ENCODE results near the gene RNF6.

Gene RNF6

GRCh38 chr13:26221721-26222519 lies at the start of gene RNF6:
RNF6 (minus strand) TSS chr13:26222314; CDS start chr13:26219649, 2,665 bp downstream.
- Histone ChIP-seq H3K36me3 (ENCODE audit: control insufficient read depth in 1 of 2, insufficient read depth in 2 of 2, low read length in 2 of 2) (peaks cover 27 to 30% of the 10 kb centered on the region in 2 donors), H3K27me3 (ENCODE audit: low read depth, low read length) (no peaks in the 10 kb centered on the region), H3K9me3 (ENCODE audit: control insufficient read depth in 1 of 2, low read length in 2 of 2) (no peaks in the 10 kb centered on the region), H3K4me3 (ENCODE audit: low read depth in 1 of 2, low read length in 2 of 2) (peak within 1 kb of the TSS; percentile 87 to 92), H3K4me1 (ENCODE audit: control insufficient read depth in 1 of 2, insufficient read depth in 2 of 2, low read length in 2 of 2) (peaks cover 16 to 19% of the 10 kb centered on the region in 2 donors), H3K27ac (ENCODE audit: low read length) (peak within 1 kb of the TSS; percentile 96)

- no peak overlapping the region for H3K4me3 ChIP-seq (ENCODE audit: low read depth in 1 of 2, low read length in 2 of 2)
- H3K27ac ChIP-seq (ENCODE audit: low read length), result no peak overlapping the region
- H3K27me3 ChIP-seq (ENCODE audit: low read depth, low read length), result no peaks in the 10 kb centered on the region
- H3K9me3 ChIP-seq (ENCODE audit: control insufficient read depth in 1 of 2, low read length in 2 of 2), result no peaks in the 10 kb centered on the region
- peaks cover 0 to 19% of the 10 kb centered on the region in 2 donors for H3K4me1 ChIP-seq (ENCODE audit: control insufficient read depth in 1 of 2, insufficient read depth in 2 of 2, low read length in 2 of 2)
- no peaks in the 10 kb centered on the region for H3K36me3 ChIP-seq (ENCODE audit: control insufficient read depth in 1 of 2, insufficient read depth in 2 of 2, low read length in 2 of 2)
Observed at GRCh38 chr13:26270707-26271106, 48.6 kb upstream of the RNF6 start.

GRCh38 chr13:26266311-26266710 lies 44.2 kb upstream of the RNF6 start:
- peaks cover 0 to 26% of the 10 kb centered on the region in 2 donors for H3K4me1 ChIP-seq (ENCODE audit: control insufficient read depth in 1 of 2, insufficient read depth in 2 of 2, low read length in 2 of 2)
- H3K4me3 ChIP-seq (ENCODE audit: low read depth in 1 of 2, low read length in 2 of 2), result no peak overlapping the region
- H3K9me3 ChIP-seq (ENCODE audit: control insufficient read depth in 1 of 2, low read length in 2 of 2), result no peaks in the 10 kb centered on the region

GRCh38 chr13:26262156-26262555 lies 40.0 kb upstream of the RNF6 start:
- Histone ChIP-seq H3K4me3 (ENCODE audit: low read depth in 1 of 2, low read length in 2 of 2) (no peak overlapping the region), H3K4me1 (ENCODE audit: control insufficient read depth in 1 of 2, insufficient read depth in 2 of 2, low read length in 2 of 2) (peaks cover 0 to 14% of the 10 kb centered on the region in 2 donors), H3K9me3 (ENCODE audit: control insufficient read depth in 1 of 2, low read length in 2 of 2) (no peaks in the 10 kb centered on the region), H3K27ac (ENCODE audit: low read length) (no peak overlapping the region), H3K36me3 (ENCODE audit: control insufficient read depth in 1 of 2, insufficient read depth in 2 of 2, low read length in 2 of 2) (no peaks in the 10 kb centered on the region), H3K27me3 (ENCODE audit: low read depth, low read length) (no peaks in the 10 kb centered on the region)

More at GRCh38 chr13:26266311-26266710, 44.2 kb upstream of the RNF6 start:
- Histone ChIP-seq H3K36me3 (ENCODE audit: control insufficient read depth in 1 of 2, insufficient read depth in 2 of 2, low read length in 2 of 2) (no peaks in the 10 kb centered on the region), H3K27me3 (ENCODE audit: low read depth, low read length) (no peaks in the 10 kb centered on the region), H3K27ac (ENCODE audit: low read length) (no peak overlapping the region)

- no peak overlapping the region for H3K4me3 ChIP-seq (ENCODE audit: low read depth in 1 of 2, low read length in 2 of 2)
- no peak overlapping the region for H3K27ac ChIP-seq (ENCODE audit: low read length)
- H3K27me3 ChIP-seq (ENCODE audit: low read depth, low read length), result no peaks in the 10 kb centered on the region
- H3K36me3 ChIP-seq (ENCODE audit: control insufficient read depth in 1 of 2, insufficient read depth in 2 of 2, low read length in 2 of 2), result no peaks in the 10 kb centered on the region
- H3K9me3 ChIP-seq (ENCODE audit: control insufficient read depth in 1 of 2, low read length in 2 of 2), result no peaks in the 10 kb centered on the region
- H3K4me1 ChIP-seq (ENCODE audit: control insufficient read depth in 1 of 2, insufficient read depth in 2 of 2, low read length in 2 of 2), result peaks cover 9 to 16% of the 10 kb centered on the region in 2 donors
Observed at GRCh38 chr13:26259634-26260033, 37.5 kb upstream of the RNF6 start.

- Histone ChIP-seq H3K4me1 (ENCODE audit: control insufficient read depth in 1 of 2, insufficient read depth in 2 of 2, low read length in 2 of 2) (peaks cover 9 to 16% of the 10 kb centered on the region in 2 donors), H3K4me3 (ENCODE audit: low read depth in 1 of 2, low read length in 2 of 2) (peak overlapping the region; percentile 4 to 93), H3K27me3 (ENCODE audit: low read depth, low read length) (no peaks in the 10 kb centered on the region), H3K36me3 (ENCODE audit: control insufficient read depth in 1 of 2, insufficient read depth in 2 of 2, low read length in 2 of 2) (no peaks in the 10 kb centered on the region), H3K9me3 (ENCODE audit: control insufficient read depth in 1 of 2, low read length in 2 of 2) (no peaks in the 10 kb centered on the region), H3K27ac (ENCODE audit: low read length) (no peak overlapping the region)
Observed at GRCh38 chr13:26257049-26257448, 34.9 kb upstream of the RNF6 start.

GRCh38 chr13:26255691-26256277 lies 33.7 kb upstream of the RNF6 start:
- H3K27me3 ChIP-seq (ENCODE audit: low read depth, low read length), result no peaks in the 10 kb centered on the region
- no peaks in the 10 kb centered on the region for H3K9me3 ChIP-seq (ENCODE audit: control insufficient read depth in 1 of 2, low read length in 2 of 2)
- H3K4me3 ChIP-seq (ENCODE audit: low read depth in 1 of 2, low read length in 2 of 2), result peak overlapping the region; percentile 74 to 93
- no peak overlapping the region for H3K27ac ChIP-seq (ENCODE audit: low read length)
- H3K36me3 ChIP-seq (ENCODE audit: control insufficient read depth in 1 of 2, insufficient read depth in 2 of 2, low read length in 2 of 2), result no peaks in the 10 kb centered on the region
- H3K4me1 ChIP-seq (ENCODE audit: control insufficient read depth in 1 of 2, insufficient read depth in 2 of 2, low read length in 2 of 2), result peaks cover 9 to 15% of the 10 kb centered on the region in 2 donors

- Histone ChIP-seq H3K4me1 (ENCODE audit: control insufficient read depth in 1 of 2, insufficient read depth in 2 of 2, low read length in 2 of 2) (peaks cover 9 to 13% of the 10 kb centered on the region in 2 donors), H3K27ac (ENCODE audit: low read length) (peak overlapping the region; percentile 80), H3K36me3 (ENCODE audit: control insufficient read depth in 1 of 2, insufficient read depth in 2 of 2, low read length in 2 of 2) (no peaks in the 10 kb centered on the region), H3K27me3 (ENCODE audit: low read depth, low read length) (no peaks in the 10 kb centered on the region), H3K9me3 (ENCODE audit: control insufficient read depth in 1 of 2, low read length in 2 of 2) (no peaks in the 10 kb centered on the region), H3K4me3 (ENCODE audit: low read depth in 1 of 2, low read length in 2 of 2) (peak overlapping the region; percentile 74 to 93)
Observed at GRCh38 chr13:26255115-26255514, 33.0 kb upstream of the RNF6 start.

- H3K4me3 ChIP-seq (ENCODE audit: low read depth in 1 of 2, low read length in 2 of 2), result peak overlapping the region; percentile 74 to 93
- H3K9me3 ChIP-seq (ENCODE audit: control insufficient read depth in 1 of 2, low read length in 2 of 2), result no peaks in the 10 kb centered on the region
- H3K4me1 ChIP-seq (ENCODE audit: control insufficient read depth in 1 of 2, insufficient read depth in 2 of 2, low read length in 2 of 2), result peaks cover 9 to 13% of the 10 kb centered on the region in 2 donors
- H3K27me3 ChIP-seq (ENCODE audit: low read depth, low read length), result no peaks in the 10 kb centered on the region
- H3K36me3 ChIP-seq (ENCODE audit: control insufficient read depth in 1 of 2, insufficient read depth in 2 of 2, low read length in 2 of 2), result no peaks in the 10 kb centered on the region
- peak overlapping the region; percentile 80 for H3K27ac ChIP-seq (ENCODE audit: low read length)
Observed at GRCh38 chr13:26254583-26255111, 32.5 kb upstream of the RNF6 start.

GRCh38 chr13:26253787-26254582 lies 31.9 kb upstream of the RNF6 start, which contains the start of gene CDK8:
CDK8 (plus strand) TSS chr13:26254129; CDS start chr13:26254642, 513 bp downstream.
- Histone ChIP-seq H3K27ac (ENCODE audit: low read length) (peak within 1 kb of the TSS; percentile 80), H3K27me3 (ENCODE audit: low read depth, low read length) (no peaks in the 10 kb centered on the region), H3K4me1 (ENCODE audit: control insufficient read depth in 1 of 2, insufficient read depth in 2 of 2, low read length in 2 of 2) (peaks cover 9 to 13% of the 10 kb centered on the region in 2 donors), H3K4me3 (ENCODE audit: low read depth in 1 of 2, low read length in 2 of 2) (peak within 1 kb of the TSS; percentile 74 to 93), H3K9me3 (ENCODE audit: control insufficient read depth in 1 of 2, low read length in 2 of 2) (no peaks in the 10 kb centered on the region), H3K36me3 (ENCODE audit: control insufficient read depth in 1 of 2, insufficient read depth in 2 of 2, low read length in 2 of 2) (no peaks in the 10 kb centered on the region)

Data from muscle layer of duodenum (tissue), 2 donors.